Choroid plexus epithelial cell (primary cell): ENCODE measurements around the gene RASGEF1C.

Source experiments
- DNase-seq: peaks from one replicate; pipeline ENCODE4 v3.0.0-alpha.2; 2010; ENCODE audit warnings: low read depth
- H3K4me3 ChIP-seq: 2 replicates; pipeline ENCODE4 v1.5.1; 2011; ENCODE audit warnings: low read depth, mild to moderate bottlenecking, control low read depth, low read length, moderate library complexity
- CTCF ChIP-seq: conservative IDR thresholded peaks from 2 replicates; pipeline ENCODE4 v1.5.1; 2011; ENCODE audit warnings: low read depth, mild to moderate bottlenecking, control low read depth, inconsistent platforms, low read length, moderate library complexity

Gene RASGEF1C

GRCh38 chr5:180216646-180217171 is 7.7 kb upstream of the RASGEF1C start:
- no peak overlapping the region for H3K4me3 ChIP-seq
- DNase-seq, result no peak
- TF ChIP-seq CTCF, result no peak

GRCh38 chr5:180215783-180216630 is 7.0 kb upstream of the RASGEF1C start:
- H3K4me3 ChIP-seq, result no peak overlapping the region
- DNase-seq, result no peak
- no peak for TF ChIP-seq CTCF

GRCh38 chr5:180214870-180215770 is 6.1 kb upstream of the RASGEF1C start:
- TF ChIP-seq CTCF, result no peak

GRCh38 chr5:180213657-180214207 is 4.7 kb upstream of the RASGEF1C start:
- no peak overlapping the region for H3K4me3 ChIP-seq
- no peak for TF ChIP-seq CTCF
- DNase-seq, result no peak

More at GRCh38 chr5:180214870-180215770, 6.1 kb upstream of the RASGEF1C start:
- no peak overlapping the region for H3K4me3 ChIP-seq
- no peak for DNase-seq

GRCh38 chr5:180213256-180213600 is 4.2 kb upstream of the RASGEF1C start:
- TF ChIP-seq CTCF, result no peak
- DNase-seq, result no peak
- no peak overlapping the region for H3K4me3 ChIP-seq

GRCh38 chr5:180212363-180213255 is 3.6 kb upstream of the RASGEF1C start:
- TF ChIP-seq CTCF, result no peak
- no peak overlapping the region for H3K4me3 ChIP-seq
- DNase-seq, result no peak
